Measurements from ENCODE around the gene TRAP1. TPM values are rescaled to one million over a fixed set of nuclear protein-coding genes. Genes with fewer than 3 reads are reported as not detected.

Gene TRAP1
- polyA plus RNA-seq, 2 of the 4 experiments (the other 2 are of a cell fraction): 103 to 198 TPM

DNA sequence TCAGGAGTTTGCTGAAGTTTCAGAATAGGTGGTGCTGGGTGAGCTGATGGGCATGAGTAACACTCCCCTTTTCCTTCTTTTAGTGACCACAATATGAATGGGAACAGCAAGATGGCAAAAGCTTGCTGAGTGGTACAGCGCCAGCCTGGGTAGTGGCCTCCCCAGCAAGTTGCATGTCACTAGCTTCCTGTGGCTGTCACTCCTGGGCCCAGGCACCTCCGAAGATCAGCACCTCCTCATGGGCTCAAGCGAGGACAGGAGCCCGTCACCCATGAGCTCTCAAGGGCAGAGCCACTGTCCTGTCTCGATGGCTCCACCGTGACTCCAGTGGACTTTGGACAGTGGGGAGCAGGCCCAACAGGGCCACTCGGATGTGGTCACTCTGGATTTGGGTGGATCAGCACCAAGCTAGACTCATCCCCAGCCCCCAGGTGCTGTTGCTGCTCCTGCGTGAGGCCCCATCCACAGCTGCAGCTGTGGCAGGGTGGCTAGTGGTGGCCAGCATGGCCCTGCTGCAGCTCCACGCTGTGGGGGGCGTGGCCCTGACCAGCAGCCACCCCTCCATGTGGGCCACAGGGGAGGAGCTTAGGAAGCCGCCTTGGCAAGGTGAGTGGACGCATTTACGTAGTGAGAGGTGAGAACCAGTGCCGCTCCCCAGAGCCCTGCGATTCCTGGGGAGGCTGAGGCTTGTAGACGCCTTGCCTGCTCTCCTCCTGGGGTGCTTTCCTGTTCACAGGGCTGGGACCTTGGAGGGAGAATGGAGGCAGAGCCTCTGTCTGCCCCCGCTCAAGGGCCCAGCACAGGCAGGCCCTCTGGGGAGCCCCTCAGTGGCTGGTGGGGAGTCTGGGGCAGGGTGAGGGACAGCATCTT is 76.5 kb downstream of the TRAP1 start:
- no peak for ATAC-seq
- FAIRE-seq: no peak

DNA sequence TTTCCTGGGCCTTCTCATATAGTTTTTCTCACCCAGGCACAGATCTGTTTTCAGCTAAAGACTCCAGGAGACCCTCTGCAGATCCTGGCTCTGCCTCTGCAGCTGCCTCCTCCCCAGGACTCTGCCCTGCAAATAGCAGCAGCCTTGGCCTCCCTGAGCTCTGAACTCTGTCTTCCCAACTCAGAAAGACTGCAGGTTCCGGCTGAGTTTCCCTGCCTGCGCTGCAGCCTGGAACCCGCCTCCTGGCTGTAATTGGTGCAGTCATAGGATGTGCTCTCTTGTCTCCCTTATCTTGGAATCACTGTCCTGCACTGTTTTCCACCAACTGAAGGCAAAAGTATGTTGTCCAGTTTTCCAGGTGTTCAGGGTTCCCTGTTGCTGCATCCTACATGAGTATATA is 77.1 kb downstream of the TRAP1 start:
- no peak for ATAC-seq
- no peak for FAIRE-seq
- CTCF ChIA-PET: interaction anchor here (0.5 to 1.8 kb wide), 3 partner anchors 14 to 51 kb away, joined by 3 to 6 read pairs (median 3); partner anchors contain the start of gene DNASE1
- no peak overlapping the region for H3K27ac ChIP-seq
- POLR2A ChIA-PET: no interaction called here
- DNase-seq (ENCODE audit: low read depth in 1 of 2, low spot score in 1 of 2): no peak
- WGBS (ENCODE audit: missing lambda C conversion rate): 97% methylated on average over 3 of the region's 3 CpGs
- no peak overlapping the region for H3K4me3 ChIP-seq
- H3K4me2 ChIP-seq: no peak overlapping the region
- H3K9me3 ChIP-seq: no peaks in the 10 kb centered on the region
- TF ChIP-seq HOXB13 (CRISPR knock-in tag; IDR thresholded peaks at IDR 0.05; ENCODE audit: low read depth): no peak
- TF ChIP-seq HEYL (CRISPR knock-in tag; IDR thresholded peaks at IDR 0.05): no peak
- no peak for TF ChIP-seq CBX8 (IDR thresholded peaks at IDR 0.05)
- no peak for TF ChIP-seq CHD4 (IDR thresholded peaks at IDR 0.05; ENCODE audit: borderline replicate concordance)
- TF ChIP-seq, protein P1, sequence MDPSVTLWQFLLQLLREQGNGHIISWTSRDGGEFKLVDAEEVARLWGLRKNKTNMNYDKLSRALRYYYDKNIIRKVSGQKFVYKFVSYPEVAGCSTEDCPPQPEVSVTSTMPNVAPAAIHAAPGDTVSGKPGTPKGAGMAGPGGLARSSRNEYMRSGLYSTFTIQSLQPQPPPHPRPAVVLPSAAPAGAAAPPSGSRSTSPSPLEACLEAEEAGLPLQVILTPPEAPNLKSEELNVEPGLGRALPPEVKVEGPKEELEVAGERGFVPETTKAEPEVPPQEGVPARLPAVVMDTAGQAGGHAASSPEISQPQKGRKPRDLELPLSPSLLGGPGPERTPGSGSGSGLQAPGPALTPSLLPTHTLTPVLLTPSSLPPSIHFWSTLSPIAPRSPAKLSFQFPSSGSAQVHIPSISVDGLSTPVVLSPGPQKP (IDR thresholded peaks at IDR 0.05; ENCODE audit: low read depth, low read length): no peak
- no peak for TF ChIP-seq MYC (IDR thresholded peaks at IDR 0.05; ENCODE audit: borderline replicate concordance, low read length)
- TF ChIP-seq POLR2A (IDR thresholded peaks at IDR 0.05; ENCODE audit: low read length): no peak
- no peak for TF ChIP-seq TP53 (CRISPR knock-in tag; IDR thresholded peaks at IDR 0.05)
- no peak for TF ChIP-seq CBX2 (IDR thresholded peaks at IDR 0.05; ENCODE audit: borderline replicate concordance, low read depth)
- TF ChIP-seq EHMT2 (IDR thresholded peaks at IDR 0.05; ENCODE audit: low read depth): no peak
- H3K4me1 ChIP-seq: peaks cover 8% of the 10 kb centered on the region

More for the DNA sequence above, 76.5 kb downstream of the TRAP1 start:
- H3K4me2 ChIP-seq: no peak overlapping the region
- H3K4me1 ChIP-seq: peaks cover 15% of the 10 kb centered on the region
- TF ChIP-seq HEYL (CRISPR knock-in tag; IDR thresholded peaks at IDR 0.05): no peak
- no peak for TF ChIP-seq JUN (IDR thresholded peaks at IDR 0.05)
- TF ChIP-seq HOXA7 (CRISPR knock-in tag; IDR thresholded peaks at IDR 0.05): no peak
- no peak for TF ChIP-seq FOSL2 (IDR thresholded peaks at IDR 0.05)
- no peak for TF ChIP-seq FOSL2 (CRISPR knock-in tag; IDR thresholded peaks at IDR 0.05)
- TF ChIP-seq RNF2 (IDR thresholded peaks at IDR 0.05; ENCODE audit: borderline replicate concordance, low read depth): no peak
- TF ChIP-seq ZC3H11A (IDR thresholded peaks at IDR 0.05): no peak
- no peak for TF ChIP-seq RARB (CRISPR knock-in tag; IDR thresholded peaks at IDR 0.05)
- no peak for TF ChIP-seq CBX8 (IDR thresholded peaks at IDR 0.05)
- TF ChIP-seq HES2 (IDR thresholded peaks at IDR 0.05): no peak
- no peak for TF ChIP-seq NFE2L2 (conservative IDR thresholded peaks at IDR 0.05; ENCODE audit: low read length)
- TF ChIP-seq EHF (CRISPR knock-in tag; IDR thresholded peaks at IDR 0.05): no peak
- TF ChIP-seq MAZ (IDR thresholded peaks at IDR 0.05; ENCODE audit: borderline replicate concordance, low read depth, low read length): no peak
- TF ChIP-seq EHMT2 (IDR thresholded peaks at IDR 0.05; ENCODE audit: low read depth): no peak
- TF ChIP-seq ZNF302 (CRISPR knock-in tag; IDR thresholded peaks at IDR 0.05): no peak
- no peak overlapping the region for H3K4me3 ChIP-seq
- H3K27ac ChIP-seq: no peak overlapping the region
- no peak for DNase-seq (ENCODE audit: low read depth in 1 of 2, low spot score in 1 of 2)
- WGBS (ENCODE audit: missing lambda C conversion rate): 88% methylated on average over 10 of the region's 17 CpGs
- POLR2A ChIA-PET: no interaction called here
- no peaks in the 10 kb centered on the region for H3K9me3 ChIP-seq
- CTCF ChIA-PET: interaction anchor here (0.5 to 1.8 kb wide), 3 partner anchors 14 to 51 kb away, joined by 3 to 6 read pairs (median 3); partner anchors contain the start of gene DNASE1

Data from A549 (cell line).